Subcutaneous abdominal adipose tissue (tissue), 5 donors: Measurements from ENCODE around the gene TAAR9.

ENCODE experiments used
- H3K27ac ChIP-seq: one replicate; pipeline ENCODE4 v1.7.0; 2013; ENCODE audit warnings: low read depth, mild to moderate bottlenecking, inconsistent platforms, low read length, moderate library complexity
- H3K27me3 ChIP-seq, 5 donors: one replicate each; pipeline ENCODE4 v1.7.0; 2013; ENCODE audit warnings: low read length in 5 of 5, inconsistent platforms in 1 of 5; ENCODE audit not compliant: control insufficient read depth in 5 of 5, insufficient read depth in 4 of 5
- H3K36me3 ChIP-seq, 5 donors: one replicate each; pipeline ENCODE4 v1.7.0; 2013; ENCODE audit warnings: low read length in 5 of 5; ENCODE audit not compliant: control insufficient read depth in 5 of 5, insufficient read depth in 5 of 5
- H3K4me1 ChIP-seq, 5 donors: one replicate each; pipeline ENCODE4 v1.7.0; 2013; ENCODE audit warnings: low read length in 5 of 5, mild to moderate bottlenecking in 3 of 5, moderate library complexity in 1 of 5; ENCODE audit not compliant: control insufficient read depth in 5 of 5, insufficient read depth in 5 of 5
- H3K4me3 ChIP-seq, 5 donors: one replicate each; pipeline ENCODE4 v1.7.0; 2013; ENCODE audit warnings: low read length in 5 of 5, low read depth in 1 of 5
- H3K9ac ChIP-seq, 5 donors: one replicate each; pipeline ENCODE4 v1.7.0; 2013; ENCODE audit warnings: low read length in 5 of 5, mild to moderate bottlenecking in 4 of 5, moderate library complexity in 3 of 5
- H3K9me3 ChIP-seq, 5 donors: one replicate each; pipeline ENCODE4 v1.7.0; 2013; ENCODE audit warnings: low read length in 5 of 5; ENCODE audit not compliant: control insufficient read depth in 5 of 5
- donor health status: healthy.
- donor health status: healthy.
- donor health status: healthy.
- donor health status: healthy.
- donor health status: healthy.

TAAR9 gene

GRCh38 chr6:132512638-132513632 is 25.1 kb upstream of the TAAR9 start, which contains the start of gene STX7:
Gene STX7, minus strand, starts transcription at chr6:132513116. Its CDS starts 9,586 bp downstream, at chr6:132503530.
- Histone ChIP-seq H3K4me1 (peaks cover 2 to 55% (median 30%) of the 10 kb centered on the region in 5 donors), H3K9ac (peak within 1 kb of the TSS; percentile 74 to 88 (median 79)), H3K27ac (peak within 1 kb of the TSS; percentile 77), H3K9me3 (no peaks in the 10 kb centered on the region), H3K4me3 (peak within 1 kb of the TSS; percentile 87 to 97 (median 92)), H3K36me3 (peaks cover 0 to 4% (median 0%) of the 10 kb centered on the region in 5 donors), H3K27me3 (no peaks in the 10 kb centered on the region)

GRCh38 chr6:132513831-132514545 is 24.1 kb upstream of the TAAR9 start:
- H3K27ac ChIP-seq = peak overlapping the region; percentile 77
- H3K4me3 ChIP-seq = peak overlapping the region in 1 of 5 donors; percentile 88
- no peaks in the 10 kb centered on the region for H3K9me3 ChIP-seq
- no peaks in the 10 kb centered on the region for H3K36me3 ChIP-seq
- H3K4me1 ChIP-seq = peaks cover 2 to 50% (median 28%) of the 10 kb centered on the region in 5 donors
- H3K27me3 ChIP-seq = no peaks in the 10 kb centered on the region
- H3K9ac ChIP-seq = no peak overlapping the region

- Histone ChIP-seq H3K9me3 (no peaks in the 10 kb centered on the region), H3K4me3 (no peak overlapping the region), H3K4me1 (peaks cover 2 to 43% (median 26%) of the 10 kb centered on the region in 5 donors), H3K9ac (no peak overlapping the region), H3K36me3 (no peaks in the 10 kb centered on the region), H3K27me3 (no peaks in the 10 kb centered on the region), H3K27ac (no peak overlapping the region)
Observed at GRCh38 chr6:132515386-132515785, 22.7 kb upstream of the TAAR9 start.

- no peaks in the 10 kb centered on the region for H3K36me3 ChIP-seq
- H3K4me1 ChIP-seq = no peaks in the 10 kb centered on the region
- H3K9me3 ChIP-seq = no peaks in the 10 kb centered on the region
- H3K27ac ChIP-seq = no peak overlapping the region
- H3K4me3 ChIP-seq = no peak overlapping the region
- no peaks in the 10 kb centered on the region for H3K27me3 ChIP-seq
- no peak overlapping the region for H3K9ac ChIP-seq
Observed at GRCh38 chr6:132520953-132521352, 17.1 kb upstream of the TAAR9 start.

- H3K9me3 ChIP-seq = no peaks in the 10 kb centered on the region
- H3K27me3 ChIP-seq = no peaks in the 10 kb centered on the region
- H3K9ac ChIP-seq = no peak overlapping the region
- no peaks in the 10 kb centered on the region for H3K4me1 ChIP-seq
- H3K27ac ChIP-seq = no peak overlapping the region
- no peaks in the 10 kb centered on the region for H3K36me3 ChIP-seq
- no peak overlapping the region for H3K4me3 ChIP-seq
Observed at GRCh38 chr6:132524646-132525045, 13.4 kb upstream of the TAAR9 start.

- peaks cover 0 to 5% (median 4%) of the 10 kb centered on the region in 5 donors for H3K4me1 ChIP-seq
- no peak overlapping the region for H3K4me3 ChIP-seq
- no peaks in the 10 kb centered on the region for H3K9me3 ChIP-seq
- no peak overlapping the region for H3K27ac ChIP-seq
- H3K9ac ChIP-seq = no peak overlapping the region
- no peaks in the 10 kb centered on the region for H3K27me3 ChIP-seq
- H3K36me3 ChIP-seq = no peaks in the 10 kb centered on the region
Observed at GRCh38 chr6:132525866-132526265, 12.2 kb upstream of the TAAR9 start.

- Histone ChIP-seq H3K36me3 (no peaks in the 10 kb centered on the region), H3K27me3 (no peaks in the 10 kb centered on the region), H3K4me3 (no peak overlapping the region), H3K9me3 (no peaks in the 10 kb centered on the region), H3K9ac (no peak overlapping the region), H3K4me1 (peaks cover 0 to 5% (median 4%) of the 10 kb centered on the region in 5 donors), H3K27ac (no peak overlapping the region)
Observed at GRCh38 chr6:132526461-132526860, 11.6 kb upstream of the TAAR9 start.

GRCh38 chr6:132527791-132528190 is 10.3 kb upstream of the TAAR9 start:
- H3K4me3 ChIP-seq = no peak overlapping the region
- H3K9ac ChIP-seq = no peak overlapping the region
- H3K4me1 ChIP-seq = peaks cover 0 to 5% (median 4%) of the 10 kb centered on the region in 5 donors
- no peaks in the 10 kb centered on the region for H3K9me3 ChIP-seq
- H3K27me3 ChIP-seq = no peaks in the 10 kb centered on the region
- H3K36me3 ChIP-seq = no peaks in the 10 kb centered on the region
- no peak overlapping the region for H3K27ac ChIP-seq

GRCh38 chr6:132530293-132530974 is 7.6 kb upstream of the TAAR9 start:
- Histone ChIP-seq H3K27ac (no peak overlapping the region), H3K27me3 (no peaks in the 10 kb centered on the region), H3K4me3 (peak overlapping the region in 2 of 5 donors; percentile 11 to 20), H3K36me3 (no peaks in the 10 kb centered on the region), H3K9ac (no peak overlapping the region), H3K4me1 (peaks cover 0 to 5% (median 4%) of the 10 kb centered on the region in 5 donors), H3K9me3 (peaks cover 0 to 2% (median 0%) of the 10 kb centered on the region in 5 donors)
